GM19324 (cell line): Measurements from ENCODE around the gene PRKCZ.

Experiments used
- ATAC-seq: cut with Tn5 transposase; IDR thresholded peaks from one replicate; pipeline ENCODE4 v1.9.1; 2021; ENCODE audit warnings: mild to moderate bottlenecking, moderate library complexity; ENCODE audit not compliant: unreplicated experiment, low FRiP score

PRKCZ gene

GRCh38 chr1:2060072-2060471, 9.9 kb downstream of the PRKCZ start:
- ATAC-seq: no peak

- ATAC-seq: no peak
Observed at GRCh38 chr1:2060535-2060934, 10.3 kb downstream of the PRKCZ start.

- ATAC-seq: no peak
Observed at GRCh38 chr1:2061065-2061778, 11.0 kb downstream of the PRKCZ start.

- ATAC-seq: no peak
Observed at GRCh38 chr1:2065699-2066098, 15.5 kb downstream of the PRKCZ start.

GRCh38 chr1:2067393-2067792, 17.2 kb downstream of the PRKCZ start:
- no peak for ATAC-seq

GRCh38 chr1:2067981-2068380, 17.8 kb downstream of the PRKCZ start:
- no peak for ATAC-seq

GRCh38 chr1:2068951-2069350, 18.7 kb downstream of the PRKCZ start:
- no peak for ATAC-seq

- no peak for ATAC-seq
Observed at GRCh38 chr1:2070016-2070415, 19.8 kb downstream of the PRKCZ start.

- ATAC-seq: no peak
Observed at GRCh38 chr1:2070800-2071530, 20.8 kb downstream of the PRKCZ start.

GRCh38 chr1:2072109-2072806, 22.0 kb downstream of the PRKCZ start:
- no peak for ATAC-seq

GRCh38 chr1:2072891-2073290, 22.7 kb downstream of the PRKCZ start:
- ATAC-seq: no peak

GRCh38 chr1:2073382-2074230, 23.4 kb downstream of the PRKCZ start:
- ATAC-seq: no peak

GRCh38 chr1:2074396-2074795, 24.2 kb downstream of the PRKCZ start:
- no peak for ATAC-seq

- no peak for ATAC-seq
Observed at GRCh38 chr1:2074944-2075740, 24.9 kb downstream of the PRKCZ start.

- no peak for ATAC-seq
Observed at GRCh38 chr1:2076826-2077225, 26.6 kb downstream of the PRKCZ start.

- no peak for ATAC-seq
Observed at GRCh38 chr1:2078170-2078569, 28.0 kb downstream of the PRKCZ start.

- no peak for ATAC-seq
Observed at GRCh38 chr1:2079396-2080085, 29.3 kb downstream of the PRKCZ start.

GRCh38 chr1:2080140-2080539, 29.9 kb downstream of the PRKCZ start:
- no peak for ATAC-seq

GRCh38 chr1:2080884-2081283, 30.7 kb downstream of the PRKCZ start:
- ATAC-seq: no peak
